GM19372 (cell line): ENCODE measurements around the gene NRF1.
A peak's percentile ranks its signal among the peaks of the same experiment; 100 is the strongest.
"Not testable (repeated sequence)": the region's sequence is repeated elsewhere in the genome, so short reads cannot be mapped to it uniquely, and the experiment has no call there.

Experiments used
- ATAC-seq: cut with Tn5 transposase; IDR thresholded peaks from one replicate; pipeline ENCODE4 v1.9.1; 2021; ENCODE audit warnings: mild to moderate bottlenecking, low read depth, moderate library complexity; ENCODE audit not compliant: unreplicated experiment

NRF1 gene

DNA sequence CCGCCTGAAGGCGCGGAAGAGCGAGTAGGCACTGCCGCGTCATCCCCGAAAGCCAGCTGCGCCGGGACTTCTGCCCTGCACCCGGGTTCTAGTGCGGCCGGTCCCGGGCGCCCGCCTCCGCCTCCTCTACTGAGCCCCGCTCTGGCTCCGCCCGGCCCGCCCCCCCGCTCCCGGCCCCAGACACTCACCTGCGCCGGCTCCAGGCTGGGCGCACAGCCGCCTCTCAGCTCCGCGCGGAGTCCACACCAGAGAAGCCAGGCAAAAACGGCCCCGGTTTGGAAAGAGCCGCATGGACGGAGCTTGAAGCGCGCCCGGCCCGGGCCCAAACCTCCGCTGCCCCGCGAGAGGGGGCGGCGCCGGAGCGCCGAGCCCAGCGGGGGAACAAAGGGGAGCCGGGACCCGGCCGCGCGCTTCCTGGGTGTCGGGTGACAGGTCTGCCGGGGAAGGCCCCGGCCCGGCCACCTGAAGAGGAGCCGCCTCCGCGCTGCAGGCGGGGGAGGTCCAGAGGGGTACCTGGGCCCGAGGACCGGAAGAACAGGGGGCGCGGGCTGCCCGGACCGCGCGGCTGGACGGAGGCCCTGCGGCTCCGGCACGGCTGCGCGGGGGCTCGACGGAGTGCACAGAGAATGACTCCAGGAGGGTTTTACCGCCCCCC lies 168.2 kb downstream of the NRF1 start:
- ATAC-seq, result peak; percentile 51

GRCh38 chr7:129780257-129780973 lies 168.9 kb downstream of the NRF1 start:
- peak; percentile 54 for ATAC-seq

GRCh38 chr7:129780974-129781927 lies 169.7 kb downstream of the NRF1 start:
- ATAC-seq, result no peak

DNA sequence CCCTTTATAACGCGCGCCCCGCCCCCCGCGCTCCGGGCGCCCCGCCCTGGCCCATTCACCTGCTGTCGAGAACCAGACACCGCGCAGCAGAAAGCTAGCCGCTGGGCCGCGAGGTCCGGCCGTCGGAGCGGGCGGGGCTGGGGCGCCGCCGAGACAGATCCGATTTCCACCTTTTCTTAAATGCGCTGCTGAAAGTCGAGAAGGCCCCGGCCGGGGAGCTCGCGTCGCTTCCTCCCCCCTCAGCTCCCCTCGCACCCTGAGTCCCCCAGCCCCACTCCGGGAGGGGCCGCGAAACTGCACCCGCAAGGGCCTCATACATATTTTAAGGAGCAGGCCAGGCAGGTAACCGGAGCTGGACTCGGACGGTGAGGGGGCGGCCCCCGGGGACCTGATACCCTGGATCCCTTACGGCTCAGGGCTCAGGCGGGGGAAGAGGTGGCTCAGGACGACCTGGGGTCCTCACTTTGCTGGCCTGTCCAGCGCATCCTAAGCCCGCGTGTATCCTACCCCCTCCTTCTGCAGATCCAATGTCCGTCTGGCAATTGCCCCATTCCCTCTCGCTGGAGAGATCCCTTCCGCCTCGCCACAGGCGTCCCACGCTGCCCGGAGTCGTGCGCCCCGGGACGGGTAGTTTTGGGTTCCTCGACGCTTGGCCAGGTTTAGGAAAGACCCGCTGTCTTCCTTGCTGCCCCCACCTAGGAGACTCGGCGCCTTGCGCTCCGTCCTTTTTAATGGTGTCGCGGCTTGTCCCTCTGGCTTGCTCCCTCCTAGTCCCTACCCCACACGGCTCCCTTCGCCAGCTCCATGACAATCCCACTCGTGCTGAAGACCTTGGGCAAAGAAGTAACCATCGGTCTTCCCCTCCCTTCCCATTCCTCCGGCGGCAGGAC lies 170.7 kb downstream of the NRF1 start:
- ATAC-seq, result no peak

GRCh38 chr7:129782818-129783583 lies 171.5 kb downstream of the NRF1 start:
- no peak for ATAC-seq

- no peak for ATAC-seq
Observed at GRCh38 chr7:129783584-129783919, 172.0 kb downstream of the NRF1 start.

DNA sequence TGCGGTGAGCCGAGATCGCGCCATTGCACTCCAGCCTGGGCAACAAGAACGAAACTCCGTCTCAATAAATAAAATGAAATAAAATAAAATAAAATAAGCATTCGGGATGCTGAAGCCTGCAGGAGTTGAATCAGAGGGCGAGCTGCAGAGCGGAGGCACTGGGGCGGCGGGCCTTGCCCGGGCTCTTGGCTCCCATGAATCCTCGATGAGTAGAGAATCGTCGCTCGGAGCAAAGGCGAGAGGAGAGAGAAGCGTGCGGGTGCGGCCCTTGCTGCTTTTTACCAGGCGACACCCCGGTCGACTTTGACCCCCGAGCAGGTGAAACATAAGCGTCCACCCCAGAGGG lies 172.9 kb downstream of the NRF1 start:
- ATAC-seq, result no peak

DNA sequence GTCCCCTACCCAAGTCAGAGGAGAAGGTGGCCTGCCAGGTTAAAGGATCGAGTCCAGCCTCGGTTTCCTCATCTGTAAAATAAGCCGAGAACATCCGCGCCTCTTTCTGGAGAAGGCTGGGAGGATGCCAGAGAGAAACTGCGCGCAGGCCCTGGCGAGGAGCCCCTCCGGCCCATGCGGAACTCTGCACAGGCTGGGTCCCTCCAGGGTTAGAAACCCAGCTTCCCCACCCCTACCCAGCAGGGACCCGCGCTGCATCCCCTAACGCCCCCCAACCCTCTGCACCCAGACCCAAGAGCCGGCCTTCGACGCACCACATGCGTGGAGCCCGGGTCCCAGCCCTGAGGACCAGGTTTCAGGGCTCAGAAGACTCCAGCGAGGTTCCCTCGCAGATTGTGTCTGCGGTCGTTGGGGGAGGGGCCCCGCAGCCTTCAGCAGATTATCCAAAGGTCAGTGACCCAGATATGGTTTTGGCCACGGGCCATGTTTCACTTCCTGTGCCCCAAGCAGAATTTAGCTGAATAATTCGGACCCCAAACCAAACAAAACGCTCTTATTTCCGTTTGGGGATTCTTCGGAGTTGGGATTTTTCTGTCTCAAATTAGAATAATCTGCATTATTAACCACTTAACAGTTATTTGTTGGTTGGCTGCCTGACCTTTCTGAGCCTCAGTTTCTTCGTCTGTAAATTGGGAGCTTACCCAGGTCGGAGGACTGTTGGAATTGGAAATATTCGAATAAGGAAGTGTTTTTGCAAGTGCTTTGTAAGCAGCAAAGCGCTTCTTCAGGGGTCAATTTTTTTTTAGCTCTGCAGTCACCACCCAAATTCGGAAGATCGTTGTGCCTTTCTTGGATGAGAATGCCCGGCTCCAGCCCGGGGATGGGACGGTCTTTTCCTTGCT lies 173.5 kb downstream of the NRF1 start:
- ATAC-seq, result no peak

GRCh38 chr7:129785685-129786514 lies 174.4 kb downstream of the NRF1 start:
- ATAC-seq, result no peak

- no peak for ATAC-seq
Observed at GRCh38 chr7:129786825-129787563, 175.5 kb downstream of the NRF1 start.

DNA sequence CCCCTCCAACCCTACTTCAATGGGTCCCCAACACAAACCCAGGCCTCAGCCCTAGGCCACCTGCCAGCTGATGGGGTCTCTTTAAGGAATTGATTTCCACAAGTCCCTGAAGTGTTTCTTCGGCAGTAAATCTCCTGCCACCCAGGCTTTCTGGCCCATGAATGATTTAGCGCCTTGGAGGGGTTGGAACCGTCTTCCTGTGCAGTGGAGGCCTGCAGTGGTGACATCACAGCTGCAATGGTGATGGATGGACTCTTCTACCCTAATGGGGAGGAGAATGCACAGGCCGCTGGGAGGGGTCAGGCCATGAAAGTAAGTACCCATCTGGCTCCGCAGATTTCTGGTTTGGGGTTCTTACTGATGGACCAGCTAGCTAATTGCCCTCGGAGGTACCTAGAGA lies 177.5 kb downstream of the NRF1 start:
- ATAC-seq, result no peak

DNA sequence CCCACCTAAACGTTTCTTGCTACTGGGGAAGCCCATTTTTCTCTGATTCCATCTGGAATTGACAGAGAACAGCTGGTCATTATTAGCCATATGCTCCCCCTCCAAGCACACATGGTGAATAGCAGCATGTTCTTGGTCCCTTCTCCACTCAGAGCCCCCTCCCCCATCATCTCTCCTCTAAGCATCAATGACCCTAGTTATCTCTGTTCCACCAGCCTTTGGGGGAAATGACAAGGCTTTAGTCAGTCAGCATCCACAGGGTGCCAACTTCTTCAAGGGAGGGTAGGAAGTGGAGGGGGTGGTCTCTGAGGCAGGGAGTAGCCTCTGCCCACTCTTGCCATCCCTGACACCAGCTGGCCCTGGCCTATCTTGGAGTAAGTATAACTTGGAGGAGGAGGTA lies 178.1 kb downstream of the NRF1 start:
- ATAC-seq, result no peak

GRCh38 chr7:129790136-129790535 lies 178.6 kb downstream of the NRF1 start:
- ATAC-seq, result no peak

DNA sequence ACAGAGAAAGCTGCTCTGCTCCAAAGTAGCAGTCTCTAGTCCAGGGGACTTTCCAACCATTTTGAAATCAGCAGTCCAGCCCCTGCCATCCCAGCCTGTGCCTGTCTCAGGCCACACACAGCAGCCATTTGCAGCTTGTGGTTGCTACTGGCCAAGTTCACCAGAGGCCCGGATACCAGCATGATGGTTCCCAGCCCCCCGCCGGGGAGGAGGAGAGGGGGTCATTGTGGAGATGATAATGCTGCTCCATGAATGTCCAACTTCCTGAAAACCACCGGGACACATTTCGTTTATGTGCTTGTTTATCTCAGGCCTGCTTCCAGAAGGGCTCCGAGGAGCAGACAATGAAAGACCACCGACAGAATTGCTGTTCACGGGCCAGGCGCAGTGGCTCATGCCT lies 181.2 kb downstream of the NRF1 start:
- no peak for ATAC-seq

GRCh38 chr7:129793506-129794310 lies 182.2 kb downstream of the NRF1 start:
- no peak for ATAC-seq

GRCh38 chr7:129794461-129794860 lies 182.9 kb downstream of the NRF1 start:
- ATAC-seq, result not testable (repeated sequence)
